Smooth muscle cell (in vitro differentiated cells): ENCODE data around the gene NR4A2. TPM values are rescaled to one million over a fixed set of nuclear protein-coding genes. Genes with fewer than 3 reads are reported as not detected.

ENCODE experiments used
- DNase-seq: peaks from one replicate; lab custom pipeline; 2025; ENCODE audit not compliant: unreplicated experiment; lab: John Stamatoyannopoulos, UW
- H2AFZ ChIP-seq: fragments of 200-600 bp; sonication (generic); 2 replicates; pipeline ENCODE4 v1.6.0; 2016; ENCODE audit warnings: antibody characterized with exemption, low read depth, mild to moderate bottlenecking
- H3F3A ChIP-seq: fragments of 200-600 bp; sonication (generic); 2 replicates; pipeline ENCODE4 v1.6.0; 2017; ENCODE audit warnings: antibody characterized with exemption, low read depth
- H3K27ac ChIP-seq: fragments of 200-600 bp; sonication (generic); 2 replicates; pipeline ENCODE4 v1.5.1; 2016; ENCODE audit warnings: low read depth, mild to moderate bottlenecking
- H3K27me3 ChIP-seq: fragments of 200-600 bp; sonication (generic); 2 replicates; pipeline ENCODE4 v1.6.1; 2016; ENCODE audit warnings: low read depth, mild to moderate bottlenecking
- H3K36me3 ChIP-seq: fragments of 200-600 bp; sonication (generic); 2 replicates; pipeline ENCODE4 v1.5.1; 2016; ENCODE audit warnings: low read depth
- H3K4me1 ChIP-seq: fragments of 200-600 bp; sonication (generic); 2 replicates; pipeline ENCODE4 v1.5.1; 2016; ENCODE audit warnings: low read depth
- H3K4me2 ChIP-seq: fragments of 200-600 bp; sonication (generic); 2 replicates; pipeline ENCODE4 v1.6.0; 2016; ENCODE audit warnings: mild to moderate bottlenecking
- H3K4me3 ChIP-seq: fragments of 200-600 bp; sonication (generic); 2 replicates; pipeline ENCODE4 v1.5.1; 2016; ENCODE audit warnings: mild to moderate bottlenecking
- H3K79me2 ChIP-seq: fragments of 200-600 bp; sonication (generic); 2 replicates; pipeline ENCODE4 v1.6.0; 2016; ENCODE audit warnings: low read depth, mild to moderate bottlenecking
- H3K9ac ChIP-seq: fragments of 200-600 bp; sonication (generic); 2 replicates; pipeline ENCODE4 v1.6.0; 2016; ENCODE audit warnings: low read depth
- H3K9me3 ChIP-seq: fragments of 200-600 bp; sonication (generic); replicated peaks from 2 replicates; pipeline ENCODE4 v1.5.1; 2016; ENCODE audit warnings: low read depth
- H4K20me1 ChIP-seq: fragments of 200-600 bp; sonication (generic); 2 replicates; pipeline ENCODE4 v1.6.0; 2016; ENCODE audit warnings: low read depth
- WGBS: methylation state at CpG from one replicate; pipeline ENCODE4 v1.1.7; 2016; ENCODE audit warnings: low lambda C conversion rate; 5-methylcytosine and 5-hydroxymethylcytosine counted together
- polyA plus RNA-seq: library from polyadenylated mRNA; unstranded; fragments of >200 nt; fragmentation: Nextera tagmentation; extraction: Ambion mirVana; gene quantifications from 2 replicates; pipeline ENCODE4 v1.2.1, GENCODE V29; 2016
- total RNA-seq: library from RNA; depleted of rRNA; stranded (reverse); fragments of >200 nt; gene quantifications from 2 replicates; pipeline ENCODE4 v1.2.3, GENCODE V29; 2014
- TF ChIP-seq, protein P1 (sequence below): fragments of 200-600 bp; sonication (generic); IDR thresholded peaks from 2 replicates; pipeline ENCODE4 v1.5.1; 2017; ENCODE audit warnings: borderline replicate concordance, mild to moderate bottlenecking, antibody characterized with exemption; ENCODE audit not compliant: insufficient read depth, poor library complexity, severe bottlenecking

Gene NR4A2
- total and polyA plus RNA-seq, 2 experiments from 2014 or later, result 6.7 to 14.5 TPM

DNA sequence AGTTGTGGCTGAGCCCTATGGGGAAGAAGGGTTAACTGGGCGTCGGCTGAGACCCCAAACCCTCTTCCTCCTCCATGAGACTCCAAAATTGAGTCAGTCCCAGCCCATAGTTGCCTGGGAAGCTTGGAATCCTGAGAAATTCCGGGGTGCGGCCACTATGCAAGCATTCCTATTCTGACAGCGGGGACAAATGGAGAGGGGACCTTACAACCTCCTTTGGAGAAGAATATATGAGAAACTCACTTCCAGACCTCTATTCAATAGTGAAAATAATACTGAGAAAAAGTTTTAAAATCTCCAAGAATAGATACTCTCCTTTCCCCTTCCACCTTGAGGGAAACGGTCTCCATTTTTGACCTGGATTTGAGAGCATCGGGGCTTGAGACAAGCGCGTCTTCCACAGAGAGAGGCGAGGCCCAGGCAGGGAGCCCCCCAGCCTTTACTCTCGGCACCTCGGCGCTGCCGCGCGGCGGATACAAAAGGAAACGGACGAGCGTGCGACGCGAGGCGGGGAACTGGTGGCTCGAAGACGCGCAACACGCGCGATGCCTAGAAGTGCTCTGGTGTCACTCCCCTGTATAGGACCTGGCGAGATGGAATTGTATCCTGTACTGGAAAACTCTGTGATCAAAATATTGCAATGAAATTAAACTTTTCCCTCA, 11.1 kb downstream of the NR4A2 start:
- DNase-seq, result no peak
- Histone ChIP-seq H3F3A (no peaks in the 10 kb centered on the region), H3K79me2 (no peaks in the 10 kb centered on the region), H3K9ac (no peak overlapping the region), H3K9me3 (no peaks in the 10 kb centered on the region), H3K36me3 (no peaks in the 10 kb centered on the region), H3K27ac (no peak overlapping the region), H3K27me3 (peaks cover 71% of the 10 kb centered on the region), H3K4me3 (peak overlapping the region; percentile 5), H3K4me2 (peak overlapping the region; percentile 81), H2AFZ (no peak overlapping the region), H3K4me1 (peaks cover 9% of the 10 kb centered on the region), H4K20me1 (no peaks in the 10 kb centered on the region)
- TF ChIP-seq, protein P1, sequence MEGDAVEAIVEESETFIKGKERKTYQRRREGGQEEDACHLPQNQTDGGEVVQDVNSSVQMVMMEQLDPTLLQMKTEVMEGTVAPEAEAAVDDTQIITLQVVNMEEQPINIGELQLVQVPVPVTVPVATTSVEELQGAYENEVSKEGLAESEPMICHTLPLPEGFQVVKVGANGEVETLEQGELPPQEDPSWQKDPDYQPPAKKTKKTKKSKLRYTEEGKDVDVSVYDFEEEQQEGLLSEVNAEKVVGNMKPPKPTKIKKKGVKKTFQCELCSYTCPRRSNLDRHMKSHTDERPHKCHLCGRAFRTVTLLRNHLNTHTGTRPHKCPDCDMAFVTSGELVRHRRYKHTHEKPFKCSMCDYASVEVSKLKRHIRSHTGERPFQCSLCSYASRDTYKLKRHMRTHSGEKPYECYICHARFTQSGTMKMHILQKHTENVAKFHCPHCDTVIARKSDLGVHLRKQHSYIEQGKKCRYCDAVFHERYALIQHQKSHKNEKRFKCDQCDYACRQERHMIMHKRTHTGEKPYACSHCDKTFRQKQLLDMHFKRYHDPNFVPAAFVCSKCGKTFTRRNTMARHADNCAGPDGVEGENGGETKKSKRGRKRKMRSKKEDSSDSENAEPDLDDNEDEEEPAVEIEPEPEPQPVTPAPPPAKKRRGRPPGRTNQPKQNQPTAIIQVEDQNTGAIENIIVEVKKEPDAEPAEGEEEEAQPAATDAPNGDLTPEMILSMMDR, result no peak
- 47% methylated on average over 31 of the region's 31 CpGs for WGBS

DNA sequence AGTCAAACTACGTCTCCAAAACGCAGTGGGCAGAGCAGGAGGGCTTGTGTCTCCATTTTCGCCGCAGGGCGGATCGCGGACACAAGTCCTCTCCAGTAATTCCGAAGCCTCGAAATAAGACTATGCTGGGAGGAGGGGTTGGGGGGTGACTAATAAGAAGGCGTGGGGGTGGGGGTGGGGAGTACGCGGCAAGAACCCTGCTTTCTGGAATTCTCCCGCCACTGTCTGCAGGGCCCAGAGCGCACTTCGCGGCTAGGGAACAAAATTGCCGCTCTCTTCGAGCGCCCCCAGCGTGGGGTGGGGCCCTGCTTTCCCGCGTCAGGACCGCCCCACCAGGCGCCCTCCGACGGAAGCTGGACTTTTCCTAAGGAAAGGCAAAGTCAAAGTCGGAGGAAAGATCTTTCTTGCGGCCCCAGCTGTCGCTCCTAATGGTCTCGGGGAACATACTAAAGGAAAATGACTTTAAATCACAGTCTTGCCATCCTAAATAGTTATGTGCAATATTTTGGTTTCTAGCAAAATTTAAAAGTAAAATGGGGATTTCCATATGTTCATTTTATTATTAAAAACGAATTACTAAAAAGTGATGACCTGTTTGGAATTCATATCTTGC, 11.9 kb downstream of the NR4A2 start:
- Histone ChIP-seq H3K9me3 (no peaks in the 10 kb centered on the region), H3K36me3 (no peaks in the 10 kb centered on the region), H2AFZ (no peak overlapping the region), H3K27ac (no peak overlapping the region), H3K27me3 (peaks cover 63% of the 10 kb centered on the region), H3K9ac (no peak overlapping the region), H3K4me1 (peaks cover 9% of the 10 kb centered on the region), H3K79me2 (no peaks in the 10 kb centered on the region), H3K4me3 (peak overlapping the region; percentile 37), H3K4me2 (peak overlapping the region; percentile 81), H3F3A (no peaks in the 10 kb centered on the region), H4K20me1 (no peaks in the 10 kb centered on the region)
- DNase-seq, result no peak
- 29% methylated on average over 31 of the region's 31 CpGs for WGBS
- TF ChIP-seq, protein P1, result no peak

DNA sequence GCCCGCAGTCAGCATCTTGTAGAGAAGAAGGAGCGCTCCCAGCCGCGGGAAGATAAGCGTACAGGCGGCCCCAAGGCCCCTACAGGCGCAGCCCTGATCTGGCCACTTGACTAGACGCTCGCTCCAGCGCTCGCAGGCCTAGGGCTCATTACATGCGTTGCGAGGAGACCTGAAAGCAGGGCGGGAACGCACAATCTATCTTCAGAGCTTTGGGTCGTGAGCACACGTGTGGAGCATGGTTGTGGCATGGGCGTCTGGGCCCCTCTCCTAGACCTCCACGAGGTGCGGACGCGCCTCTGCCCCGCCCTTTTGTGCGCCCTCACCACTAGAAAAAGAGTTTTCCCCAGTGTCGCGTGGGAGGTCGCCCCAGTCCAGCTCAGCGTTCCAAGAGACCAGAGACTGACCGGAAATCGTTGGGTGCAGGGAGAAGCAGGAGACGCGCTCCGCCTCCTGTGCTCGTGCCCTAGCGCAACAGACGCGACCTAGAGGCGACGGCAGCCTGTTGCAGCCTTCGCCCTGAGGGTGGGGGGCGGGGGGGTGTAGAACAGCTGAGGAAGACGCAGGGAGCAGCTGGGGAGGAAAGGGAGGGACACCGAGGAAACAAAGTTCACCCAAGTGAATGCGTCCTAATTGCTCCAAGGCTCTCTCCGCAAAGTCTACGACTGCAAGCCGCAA, 12.6 kb downstream of the NR4A2 start:
- Histone ChIP-seq H3K4me3 (peak overlapping the region; percentile 37), H3K4me1 (peaks cover 9% of the 10 kb centered on the region), H3K4me2 (peak overlapping the region; percentile 81), H3K79me2 (no peaks in the 10 kb centered on the region), H3K27ac (no peak overlapping the region), H3K9ac (no peak overlapping the region), H2AFZ (peak overlapping the region; percentile 22), H4K20me1 (no peaks in the 10 kb centered on the region), H3K9me3 (no peaks in the 10 kb centered on the region), H3F3A (no peaks in the 10 kb centered on the region), H3K36me3 (no peaks in the 10 kb centered on the region), H3K27me3 (peaks cover 57% of the 10 kb centered on the region)
- 41% methylated on average over 47 of the region's 47 CpGs for WGBS
- DNase-seq, result no peak
- TF ChIP-seq, protein P1, result no peak
